Measurements from ENCODE around the gene NPTX2.

Gene NPTX2

GRCh38 chr7:98670186-98670585, 53.1 kb downstream of the NPTX2 start:
- Histone ChIP-seq H3K36me3 (ENCODE audit: control insufficient read depth in 2 of 2, insufficient read depth in 1 of 2, low read length in 2 of 2) (no peaks in the 10 kb centered on the region), H3K4me3 (ENCODE audit: low read depth, low read length) (no peak overlapping the region), H3K9me3 (ENCODE audit: control insufficient read depth, insufficient read depth, low read depth, low read length) (no peaks in the 10 kb centered on the region), H3K4me1 (ENCODE audit: control insufficient read depth, insufficient read depth, low read length) (no peaks in the 10 kb centered on the region), H3K27ac (ENCODE audit: extremely low read depth, low read depth, low read length) (no peak overlapping the region)
- POLR2A ChIA-PET = no interaction called here
- CTCF ChIA-PET = no interaction called here
- no peak for TF ChIP-seq ZNF155 (tag by site-specific recombination; IDR thresholded peaks at IDR 0.05)
- TF ChIP-seq PRDM10 (tag by site-specific recombination; IDR thresholded peaks at IDR 0.05) = no peak
- no peak for TF ChIP-seq ZIC2 (tag by site-specific recombination; IDR thresholded peaks at IDR 0.05)
- no peak for TF ChIP-seq SCRT2 (tag by site-specific recombination; IDR thresholded peaks at IDR 0.05)
- TF ChIP-seq ZSCAN23 (tag by site-specific recombination; IDR thresholded peaks at IDR 0.05) = no peak
- TF ChIP-seq, protein P1, sequence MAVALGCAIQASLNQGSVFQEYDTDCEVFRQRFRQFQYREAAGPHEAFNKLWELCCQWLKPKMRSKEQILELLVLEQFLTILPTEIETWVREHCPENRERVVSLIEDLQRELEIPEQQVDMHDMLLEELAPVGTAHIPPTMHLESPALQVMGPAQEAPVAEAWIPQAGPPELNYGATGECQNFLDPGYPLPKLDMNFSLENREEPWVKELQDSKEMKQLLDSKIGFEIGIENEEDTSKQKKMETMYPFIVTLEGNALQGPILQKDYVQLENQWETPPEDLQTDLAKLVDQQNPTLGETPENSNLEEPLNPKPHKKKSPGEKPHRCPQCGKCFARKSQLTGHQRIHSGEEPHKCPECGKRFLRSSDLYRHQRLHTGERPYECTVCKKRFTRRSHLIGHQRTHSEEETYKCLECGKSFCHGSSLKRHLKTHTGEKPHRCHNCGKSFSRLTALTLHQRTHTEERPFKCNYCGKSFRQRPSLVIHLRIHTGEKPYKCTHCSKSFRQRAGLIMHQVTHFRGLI (tag by site-specific recombination; IDR thresholded peaks at IDR 0.05) = no peak
- TF ChIP-seq ZNF404 (tag by site-specific recombination; IDR thresholded peaks at IDR 0.05) = no peak
- no peak for TF ChIP-seq ZNF174 (tag by site-specific recombination; IDR thresholded peaks at IDR 0.05)
- TF ChIP-seq, protein P2, sequence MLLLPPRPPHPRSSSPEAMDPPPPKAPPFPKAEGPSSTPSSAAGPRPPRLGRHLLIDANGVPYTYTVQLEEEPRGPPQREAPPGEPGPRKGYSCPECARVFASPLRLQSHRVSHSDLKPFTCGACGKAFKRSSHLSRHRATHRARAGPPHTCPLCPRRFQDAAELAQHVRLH (tag by site-specific recombination; IDR thresholded peaks at IDR 0.05) = no peak

- CTCF ChIA-PET = no interaction called here
- Histone ChIP-seq H3K4me3 (ENCODE audit: low read depth, low read length) (no peak overlapping the region), H3K27ac (ENCODE audit: extremely low read depth, low read depth, low read length) (no peak overlapping the region), H3K36me3 (ENCODE audit: control insufficient read depth in 2 of 2, insufficient read depth in 1 of 2, low read length in 2 of 2) (no peaks in the 10 kb centered on the region), H3K4me1 (ENCODE audit: control insufficient read depth, insufficient read depth, low read length) (no peaks in the 10 kb centered on the region), H3K9me3 (ENCODE audit: control insufficient read depth, insufficient read depth, low read depth, low read length) (no peaks in the 10 kb centered on the region)
- POLR2A ChIA-PET = no interaction called here
- no peak for TF ChIP-seq ZNF133 (tag by site-specific recombination; IDR thresholded peaks at IDR 0.05)
- TF ChIP-seq ZNF157 (tag by site-specific recombination; IDR thresholded peaks at IDR 0.05) = no peak
- TF ChIP-seq, protein P3, sequence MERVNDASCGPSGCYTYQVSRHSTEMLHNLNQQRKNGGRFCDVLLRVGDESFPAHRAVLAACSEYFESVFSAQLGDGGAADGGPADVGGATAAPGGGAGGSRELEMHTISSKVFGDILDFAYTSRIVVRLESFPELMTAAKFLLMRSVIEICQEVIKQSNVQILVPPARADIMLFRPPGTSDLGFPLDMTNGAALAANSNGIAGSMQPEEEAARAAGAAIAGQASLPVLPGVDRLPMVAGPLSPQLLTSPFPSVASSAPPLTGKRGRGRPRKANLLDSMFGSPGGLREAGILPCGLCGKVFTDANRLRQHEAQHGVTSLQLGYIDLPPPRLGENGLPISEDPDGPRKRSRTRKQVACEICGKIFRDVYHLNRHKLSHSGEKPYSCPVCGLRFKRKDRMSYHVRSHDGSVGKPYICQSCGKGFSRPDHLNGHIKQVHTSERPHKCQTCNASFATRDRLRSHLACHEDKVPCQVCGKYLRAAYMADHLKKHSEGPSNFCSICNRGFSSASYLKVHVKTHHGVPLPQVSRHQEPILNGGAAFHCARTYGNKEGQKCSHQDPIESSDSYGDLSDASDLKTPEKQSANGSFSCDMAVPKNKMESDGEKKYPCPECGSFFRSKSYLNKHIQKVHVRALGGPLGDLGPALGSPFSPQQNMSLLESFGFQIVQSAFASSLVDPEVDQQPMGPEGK (tag by site-specific recombination; IDR thresholded peaks at IDR 0.05) = no peak
- TF ChIP-seq KLF7 (tag by site-specific recombination; IDR thresholded peaks at IDR 0.05; ENCODE audit: borderline replicate concordance) = no peak
- TF ChIP-seq ZNF248 (tag by site-specific recombination; IDR thresholded peaks at IDR 0.05) = no peak
- no peak for TF ChIP-seq ZNF792 (tag by site-specific recombination; IDR thresholded peaks at IDR 0.05)
- no peak for TF ChIP-seq ZNF707 (tag by site-specific recombination; IDR thresholded peaks at IDR 0.05)
- no peak for TF ChIP-seq ZBTB10 (tag by site-specific recombination; IDR thresholded peaks at IDR 0.05)
- no peak for TF ChIP-seq ZNF658 (tag by site-specific recombination; IDR thresholded peaks at IDR 0.05)
- TF ChIP-seq ZNF132 (tag by site-specific recombination; IDR thresholded peaks at IDR 0.05; ENCODE audit: borderline replicate concordance) = no peak
- no peak for TF ChIP-seq ZNF544 (tag by site-specific recombination; IDR thresholded peaks at IDR 0.05)
- TF ChIP-seq, protein P4, sequence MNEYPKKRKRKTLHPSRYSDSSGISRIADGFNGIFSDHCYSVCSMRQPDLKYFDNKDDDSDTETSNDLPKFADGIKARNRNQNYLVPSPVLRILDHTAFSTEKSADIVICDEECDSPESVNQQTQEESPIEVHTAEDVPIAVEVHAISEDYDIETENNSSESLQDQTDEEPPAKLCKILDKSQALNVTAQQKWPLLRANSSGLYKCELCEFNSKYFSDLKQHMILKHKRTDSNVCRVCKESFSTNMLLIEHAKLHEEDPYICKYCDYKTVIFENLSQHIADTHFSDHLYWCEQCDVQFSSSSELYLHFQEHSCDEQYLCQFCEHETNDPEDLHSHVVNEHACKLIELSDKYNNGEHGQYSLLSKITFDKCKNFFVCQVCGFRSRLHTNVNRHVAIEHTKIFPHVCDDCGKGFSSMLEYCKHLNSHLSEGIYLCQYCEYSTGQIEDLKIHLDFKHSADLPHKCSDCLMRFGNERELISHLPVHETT (tag by site-specific recombination; IDR thresholded peaks at IDR 0.05) = no peak
- TF ChIP-seq ZNF501 (tag by site-specific recombination; IDR thresholded peaks at IDR 0.05) = no peak
Observed at GRCh38 chr7:98671733-98672331, 54.7 kb downstream of the NPTX2 start.

Data from HEK293 (cell line).